ENCODE results near the gene CDC42BPB. TPM values are rescaled to one million over a fixed set of nuclear protein-coding genes. Genes with fewer than 3 reads are reported as not detected.

CDC42BPB gene
- total RNA-seq, 1 donor from 2014 or later: 96.5 TPM

- Histone ChIP-seq H3K27ac (no peak overlapping the region), H3K36me3 (peaks cover 93 to 100% of the 10 kb centered on the region in 2 donors)
- intact Hi-C loops (cut with DNase I): no loop called here
Observed at GRCh38 chr14:102965282-102965681, 92.1 kb downstream of the CDC42BPB start.

GRCh38 chr14:102964152-102964730, 93.1 kb downstream of the CDC42BPB start:
- no peaks in the 10 kb centered on the region for H3K4me1 ChIP-seq
- H3K27ac ChIP-seq: no peak overlapping the region
- H3K9me3 ChIP-seq: no peaks in the 10 kb centered on the region
- no peak for DNase-seq (ENCODE audit: low spot score in 2 of 2)
- intact Hi-C loops (cut with DNase I): no loop called here
- H3K36me3 ChIP-seq: peaks cover 93 to 100% of the 10 kb centered on the region in 2 donors
- no peak overlapping the region for H3K4me3 ChIP-seq
- TF ChIP-seq CTCF (IDR thresholded peaks at IDR 0.05): no peak
- no peaks in the 10 kb centered on the region for H3K27me3 ChIP-seq

More at GRCh38 chr14:102965282-102965681, 92.1 kb downstream of the CDC42BPB start:
- no peak overlapping the region for H3K4me3 ChIP-seq
- H3K4me1 ChIP-seq: no peaks in the 10 kb centered on the region
- TF ChIP-seq CTCF (IDR thresholded peaks at IDR 0.05): no peak
- no peaks in the 10 kb centered on the region for H3K9me3 ChIP-seq
- DNase-seq (ENCODE audit: low spot score in 2 of 2): no peak
- H3K27me3 ChIP-seq: no peaks in the 10 kb centered on the region

- TF ChIP-seq CTCF (IDR thresholded peaks at IDR 0.05): no peak
- no peak overlapping the region for H3K4me3 ChIP-seq
- no peaks in the 10 kb centered on the region for H3K9me3 ChIP-seq
- no peaks in the 10 kb centered on the region for H3K27me3 ChIP-seq
- H3K36me3 ChIP-seq: peaks cover 97 to 100% of the 10 kb centered on the region in 2 donors
- H3K27ac ChIP-seq: no peak overlapping the region
- intact Hi-C loops (cut with DNase I): no loop called here
- DNase-seq (ENCODE audit: low spot score in 2 of 2): no peak
- no peaks in the 10 kb centered on the region for H3K4me1 ChIP-seq
Observed at GRCh38 chr14:102962111-102962627, 95.2 kb downstream of the CDC42BPB start.

GRCh38 chr14:102958461-102958860, 98.9 kb downstream of the CDC42BPB start:
- H3K9me3 ChIP-seq: no peaks in the 10 kb centered on the region
- no peaks in the 10 kb centered on the region for H3K27me3 ChIP-seq
- peaks cover 96 to 99% of the 10 kb centered on the region in 2 donors for H3K36me3 ChIP-seq
- DNase-seq (ENCODE audit: low spot score in 2 of 2): no peak
- intact Hi-C loops (cut with DNase I): no loop called here
- H3K4me1 ChIP-seq: no peaks in the 10 kb centered on the region
- no peak overlapping the region for H3K4me3 ChIP-seq
- TF ChIP-seq CTCF (IDR thresholded peaks at IDR 0.05): no peak
- H3K27ac ChIP-seq: no peak overlapping the region

GRCh38 chr14:102957222-102957621, 100.1 kb downstream of the CDC42BPB start:
- Histone ChIP-seq H3K9me3 (no peaks in the 10 kb centered on the region), H3K27ac (no peak overlapping the region), H3K4me1 (no peaks in the 10 kb centered on the region), H3K27me3 (no peaks in the 10 kb centered on the region), H3K36me3 (peaks cover 96 to 99% of the 10 kb centered on the region in 2 donors), H3K4me3 (no peak overlapping the region)
- no peak for DNase-seq (ENCODE audit: low spot score in 2 of 2)
- no peak for TF ChIP-seq CTCF (IDR thresholded peaks at IDR 0.05)
- intact Hi-C loops (cut with DNase I): no loop called here

All from ascending aorta (tissue), 2 donors.